NOMO-1 treated with dmso at 0.1 percent for 144 hours (cell line): ENCODE data around the gene MAP6.
A peak's percentile ranks its signal among the peaks of the same experiment; 100 is the strongest.

ENCODE experiments used
- DNase-seq: peaks from one replicate; lab custom pipeline; 2025; ENCODE audit not compliant: unreplicated experiment; lab: John Stamatoyannopoulos, UW

MAP6 gene

DNA sequence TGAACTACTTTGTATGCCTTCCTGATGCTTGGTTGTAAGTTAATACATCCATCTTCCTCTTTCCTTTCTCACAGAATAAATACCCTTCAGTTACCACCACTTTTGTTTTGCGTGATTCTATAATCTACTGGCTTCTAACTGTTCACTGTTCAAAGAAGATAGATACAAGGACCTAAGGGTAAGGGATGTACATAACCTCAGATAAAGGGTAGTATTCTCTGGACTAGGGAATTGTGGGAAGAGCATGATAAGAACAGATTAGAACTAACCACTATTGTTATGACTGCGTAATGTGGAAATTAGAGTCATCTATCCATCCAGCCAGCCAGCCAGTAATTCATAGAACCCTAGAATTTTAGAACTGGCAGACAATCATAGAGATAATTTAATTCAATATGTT lies 36.4 kb downstream of the MAP6 start:
- no peak for DNase-seq

DNA sequence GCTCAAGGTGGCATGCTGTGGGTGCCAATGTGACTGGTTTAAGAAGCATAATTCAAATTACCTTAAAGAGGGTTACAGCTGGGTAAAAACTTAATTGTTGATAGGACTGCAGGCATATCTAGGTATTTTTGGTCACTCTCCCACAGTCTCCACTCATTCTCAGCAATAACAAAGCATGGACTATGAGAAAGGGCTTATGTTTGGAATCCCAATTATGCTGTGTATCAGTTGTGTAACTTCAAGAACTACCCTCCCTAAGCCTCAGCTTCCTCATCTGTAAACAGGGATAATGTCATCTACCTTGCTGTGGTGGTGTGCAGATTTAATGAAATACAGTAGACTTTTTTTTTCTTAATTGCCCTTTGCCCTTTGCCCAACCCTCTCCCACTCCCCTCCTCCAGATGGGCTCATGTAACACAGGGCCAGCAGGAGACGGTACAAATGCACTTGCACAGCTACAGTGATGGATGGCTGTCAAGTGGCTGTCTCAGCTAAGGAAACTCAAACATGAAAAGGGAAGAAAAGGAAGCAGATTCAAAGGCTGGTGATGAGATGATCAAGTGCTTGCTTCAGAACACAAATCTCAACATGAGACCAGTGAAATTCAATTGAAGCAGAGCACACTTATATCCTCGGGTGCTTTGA lies 37.6 kb downstream of the MAP6 start:
- DNase-seq = no peak

DNA sequence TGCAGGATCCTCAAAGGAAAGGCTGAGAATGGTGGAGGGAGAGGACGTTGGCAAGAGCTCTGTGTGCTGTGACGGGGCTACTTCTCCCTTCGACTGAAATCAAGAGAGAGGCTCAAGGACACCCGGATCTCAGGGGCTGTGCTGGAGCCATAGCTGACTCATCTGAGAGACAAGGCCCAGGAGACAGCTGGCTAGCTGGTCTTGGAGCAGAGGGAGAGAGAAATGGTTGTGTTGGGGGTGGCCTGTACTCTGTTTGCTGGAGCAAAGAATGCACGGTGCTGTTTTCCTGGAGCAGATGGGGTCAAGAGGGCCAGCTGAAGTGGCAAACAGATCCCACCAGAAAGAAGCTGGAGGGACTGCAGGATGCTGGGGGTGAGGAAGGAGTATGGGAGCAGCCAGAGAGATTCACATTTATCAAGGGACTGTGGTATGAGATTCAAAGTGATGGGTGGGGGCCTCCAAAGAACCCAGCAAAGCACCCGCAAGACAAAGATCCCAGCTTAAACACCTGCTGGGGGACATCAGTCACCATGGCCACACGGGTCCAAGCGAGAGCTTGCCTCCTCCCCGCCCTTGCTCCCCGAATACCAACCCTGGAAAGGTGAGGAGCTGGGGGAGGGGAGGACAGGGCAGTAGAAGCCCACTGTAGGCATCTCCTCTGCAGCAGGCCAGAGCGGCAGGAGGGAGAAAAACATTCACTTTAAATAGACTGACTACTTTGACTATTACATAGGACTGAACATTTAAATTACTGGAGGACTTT lies 40.8 kb downstream of the MAP6 start:
- DNase-seq = no peak

DNA sequence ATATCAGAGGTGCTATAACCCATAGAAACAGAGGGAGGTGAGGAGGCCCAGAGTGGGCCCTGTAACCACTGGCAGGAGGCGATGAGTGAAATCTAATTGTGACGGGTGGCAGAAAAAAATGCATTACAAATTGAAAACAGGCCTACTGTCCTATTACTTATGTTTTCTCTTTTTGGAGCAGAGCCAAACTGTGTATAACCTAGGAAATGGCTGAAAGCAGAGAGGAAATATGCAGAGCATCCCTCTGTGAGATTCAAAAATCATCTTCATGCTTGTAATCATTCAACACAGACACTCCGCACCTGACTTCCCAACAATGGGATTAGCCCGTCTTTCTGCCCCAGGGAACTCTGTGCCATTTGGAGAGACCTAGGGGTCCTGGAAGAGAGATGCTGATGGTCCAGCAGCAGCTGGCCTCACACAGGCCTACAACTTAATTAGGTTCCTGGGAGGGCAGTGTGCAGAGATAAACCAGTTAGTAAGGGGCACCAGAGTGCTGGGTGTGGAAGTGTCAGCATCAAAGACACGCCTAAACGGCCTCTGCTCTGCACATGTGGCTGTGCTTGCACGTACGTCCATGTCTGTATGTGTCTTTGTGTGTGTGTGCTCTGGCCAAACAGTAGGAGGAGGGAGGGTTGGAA lies 41.8 kb downstream of the MAP6 start:
- no peak for DNase-seq

DNA sequence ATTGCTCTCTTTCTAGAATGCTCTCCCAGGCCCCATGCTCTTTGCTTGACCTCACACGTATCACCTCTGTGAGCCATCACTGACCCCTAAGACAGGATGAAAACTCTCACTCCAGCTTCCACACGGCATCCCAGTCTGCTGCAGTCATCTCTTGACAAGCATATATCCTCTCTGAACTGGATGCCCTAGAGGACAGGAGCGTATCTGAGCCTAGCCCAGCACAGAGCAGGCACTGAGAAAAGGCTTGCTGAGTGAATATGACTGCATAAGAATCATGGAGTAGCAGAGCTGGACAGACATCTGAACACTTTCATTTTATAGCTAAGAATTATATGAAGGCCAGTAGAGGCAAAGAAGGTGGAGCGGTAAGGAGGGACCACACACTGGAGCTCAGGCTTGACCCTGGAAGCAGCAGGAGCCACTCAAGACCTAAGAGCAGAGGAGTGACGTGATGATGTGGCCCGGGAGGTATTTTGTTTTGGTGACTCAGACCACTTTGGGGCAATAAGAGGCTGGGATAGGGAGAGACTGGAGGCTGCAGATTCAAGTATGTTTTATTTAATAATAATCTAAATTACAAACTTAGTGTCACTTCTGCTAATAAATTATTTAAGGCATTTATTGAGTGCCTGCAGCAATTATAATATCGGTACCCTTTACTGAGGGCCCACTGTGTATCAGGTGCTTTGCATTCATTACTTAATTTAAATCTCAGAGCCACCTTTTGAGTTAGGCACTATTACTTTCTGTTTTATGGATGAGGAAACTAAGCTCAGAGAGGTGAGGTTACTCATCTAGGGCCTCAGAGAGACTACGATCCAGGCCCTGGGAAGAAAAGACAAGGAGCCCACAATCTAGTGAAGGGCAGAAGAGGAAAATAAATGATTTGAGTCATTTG lies 42.6 kb downstream of the MAP6 start:
- no peak for DNase-seq

DNA sequence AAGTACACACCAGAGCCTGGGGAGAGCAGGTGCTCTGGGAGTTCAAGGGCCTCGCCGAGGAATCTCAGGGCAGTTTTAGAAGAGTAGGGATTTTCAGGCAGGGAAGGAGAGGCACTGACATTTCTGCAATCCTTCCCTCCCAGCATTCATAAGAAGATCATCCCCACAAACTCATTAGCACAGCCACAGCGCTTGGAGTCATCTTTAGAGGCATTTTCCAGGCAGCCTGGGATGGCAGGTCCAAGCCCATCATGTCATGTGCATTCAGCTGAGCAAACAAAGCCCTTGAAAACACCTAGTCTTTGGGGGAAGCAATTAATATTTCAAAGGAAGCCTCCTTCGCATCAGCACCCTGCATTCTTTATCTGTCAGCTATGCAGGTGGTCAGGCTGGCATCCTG lies 43.8 kb downstream of the MAP6 start:
- DNase-seq = no peak

DNA sequence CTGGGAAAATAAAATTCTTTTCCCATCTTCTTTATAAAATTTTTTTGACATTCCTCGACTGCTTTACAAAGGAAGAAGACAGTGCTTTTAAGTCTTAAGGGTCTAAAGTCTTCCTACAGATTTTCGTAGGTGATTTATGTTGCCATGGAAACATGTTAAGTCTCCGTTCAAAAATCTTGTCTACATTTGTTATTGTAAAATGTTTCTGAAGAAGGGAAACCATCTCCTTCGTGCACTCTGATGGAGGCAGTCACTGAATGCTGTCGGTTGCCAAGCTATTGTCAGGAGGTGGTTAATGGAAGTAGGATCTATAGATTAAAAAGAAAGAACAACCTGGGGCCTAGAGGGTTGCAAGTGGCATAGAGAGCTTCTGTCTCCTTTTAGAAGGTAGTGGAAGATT lies 52.6 kb downstream of the MAP6 start:
- DNase-seq = no peak

DNA sequence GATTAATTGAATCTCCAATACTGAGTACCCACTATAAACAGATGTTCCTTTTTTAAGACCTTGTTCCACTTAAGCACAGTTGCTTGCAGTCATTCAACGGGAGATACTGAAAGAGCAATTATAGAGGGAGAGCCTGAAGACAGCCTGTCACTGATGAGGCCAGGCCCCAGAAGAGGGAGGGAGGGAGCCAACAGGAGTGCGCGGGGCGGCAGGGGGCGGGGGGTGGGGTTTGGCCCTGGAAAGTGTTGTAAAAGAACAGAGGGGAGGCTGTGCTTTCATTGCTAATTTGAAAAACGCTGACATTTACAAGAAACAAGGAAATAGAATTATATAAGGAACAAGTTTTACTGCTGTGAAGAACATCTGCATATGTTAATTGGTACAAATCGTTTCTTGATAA lies 53.1 kb downstream of the MAP6 start:
- DNase-seq = no peak

DNA sequence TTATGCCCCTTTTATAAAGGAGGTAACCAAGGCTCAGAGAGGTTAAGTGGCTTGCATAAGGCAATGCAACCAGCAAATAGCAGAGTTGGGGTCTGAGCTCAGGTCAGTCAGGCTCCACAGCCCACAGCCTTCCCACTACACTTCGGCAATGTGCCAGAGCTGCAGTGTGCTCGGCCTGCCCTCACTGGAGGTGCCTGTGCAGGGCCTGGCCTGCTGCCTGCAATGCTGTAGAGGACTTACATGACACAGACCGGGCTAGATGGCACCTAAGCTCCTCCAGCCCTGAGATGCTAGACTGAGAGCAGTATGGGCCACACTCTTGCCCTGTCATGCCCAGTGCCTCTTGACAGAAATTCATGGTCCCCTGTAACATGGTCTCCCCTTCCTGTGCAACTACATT lies 57.0 kb downstream of the MAP6 start:
- no peak for DNase-seq

DNA sequence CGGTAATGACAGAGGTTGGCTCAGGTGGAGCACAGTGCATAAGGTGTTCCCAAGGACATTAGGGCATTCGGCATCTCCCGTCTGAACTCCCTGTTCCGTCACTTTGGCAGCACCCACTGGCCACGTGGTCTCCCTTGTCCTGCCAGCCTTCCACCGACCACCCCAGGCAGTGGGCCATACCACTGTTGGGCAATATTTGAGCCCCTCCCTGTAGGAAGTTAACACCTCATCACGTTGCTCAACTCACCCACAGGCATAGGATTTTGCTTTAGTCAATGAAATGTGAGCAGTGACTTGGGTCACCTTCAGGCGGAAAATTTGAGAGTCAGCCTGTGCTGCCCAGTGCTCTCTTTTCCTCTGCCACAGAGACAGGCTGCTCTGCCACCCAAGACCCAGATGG lies 62.7 kb downstream of the MAP6 start:
- no peak for DNase-seq

DNA sequence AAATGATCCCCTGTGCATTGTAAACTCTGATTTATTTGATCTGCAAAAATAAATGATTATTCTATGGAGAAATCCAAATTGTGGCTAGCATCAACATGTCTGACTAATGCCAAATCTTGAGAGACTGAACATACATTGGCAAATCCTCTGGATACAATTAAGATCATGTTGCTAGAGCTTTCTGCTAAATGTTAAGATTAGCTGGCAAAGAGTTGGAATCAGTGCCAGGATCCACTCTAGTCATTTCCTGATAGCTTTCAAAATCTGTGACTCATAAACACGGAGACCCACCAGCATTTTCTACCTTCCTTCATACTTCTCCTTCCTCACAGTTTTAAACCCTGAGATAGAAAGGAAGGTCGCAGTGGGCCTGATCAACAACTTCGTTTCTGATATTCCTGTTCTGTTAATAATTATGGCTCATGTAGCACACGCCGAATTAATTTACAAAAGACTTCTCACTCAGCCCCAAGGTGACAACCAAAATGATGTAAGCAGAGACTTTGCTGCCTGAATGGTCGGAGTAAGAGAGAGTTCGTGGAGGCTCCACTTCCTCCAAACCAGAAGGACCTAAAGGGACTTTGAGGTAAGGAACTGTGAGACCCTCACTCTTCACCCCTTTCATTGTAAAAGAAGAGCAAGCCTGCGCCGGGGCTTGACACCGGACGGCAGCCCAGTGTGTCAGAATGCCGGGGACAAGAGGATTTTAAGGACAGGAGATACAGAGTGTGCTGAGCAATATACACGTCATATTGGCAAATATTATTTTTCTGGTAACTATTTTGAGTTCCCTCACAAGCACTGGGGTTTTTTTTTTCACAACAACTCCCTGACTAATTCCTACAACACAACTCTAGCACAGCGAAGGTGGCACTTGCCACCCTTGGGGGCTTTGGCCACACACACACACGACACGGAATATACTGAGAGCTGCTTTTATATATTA lies 64.8 kb downstream of the MAP6 start:
- DNase-seq = no peak

DNA sequence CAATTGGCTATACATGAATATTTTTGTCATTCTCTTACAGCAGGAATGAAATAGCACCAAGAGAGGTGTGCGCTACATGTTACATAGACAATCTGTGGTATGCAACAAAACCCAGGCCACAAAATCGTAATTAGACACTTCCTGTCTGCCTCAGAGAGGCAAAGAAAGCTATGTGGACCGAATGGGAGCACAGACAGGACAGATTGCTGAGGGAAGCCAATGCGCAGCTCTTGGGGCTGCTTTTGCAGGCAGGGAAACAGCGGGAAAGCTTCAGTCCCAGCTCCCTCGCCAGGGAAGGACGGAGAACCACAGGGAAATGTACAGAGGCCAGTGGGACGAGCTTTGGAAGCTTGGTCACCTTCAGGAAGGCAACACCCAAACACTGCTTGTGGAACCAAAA lies 65.9 kb downstream of the MAP6 start:
- peak; percentile 38 for DNase-seq

DNA sequence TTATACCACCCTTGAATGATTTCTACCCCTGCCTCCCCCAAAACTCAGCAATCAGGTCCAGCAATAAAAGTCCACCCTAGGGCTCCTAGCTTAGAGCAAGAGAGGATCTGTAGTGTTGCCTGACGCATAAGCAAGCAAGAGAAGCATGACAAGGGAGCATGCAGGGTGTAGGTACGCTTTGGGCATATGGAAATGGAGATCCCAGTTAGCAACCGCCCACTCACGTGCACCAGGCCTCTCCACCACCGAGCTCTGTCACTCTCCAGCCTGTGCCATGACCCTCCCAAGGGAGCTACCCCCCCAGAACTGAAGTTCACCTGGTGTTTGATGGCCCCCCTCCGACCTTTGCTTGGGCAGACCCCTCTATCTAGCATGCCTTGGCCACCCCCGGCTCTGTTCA lies 67.3 kb downstream of the MAP6 start:
- no peak for DNase-seq

DNA sequence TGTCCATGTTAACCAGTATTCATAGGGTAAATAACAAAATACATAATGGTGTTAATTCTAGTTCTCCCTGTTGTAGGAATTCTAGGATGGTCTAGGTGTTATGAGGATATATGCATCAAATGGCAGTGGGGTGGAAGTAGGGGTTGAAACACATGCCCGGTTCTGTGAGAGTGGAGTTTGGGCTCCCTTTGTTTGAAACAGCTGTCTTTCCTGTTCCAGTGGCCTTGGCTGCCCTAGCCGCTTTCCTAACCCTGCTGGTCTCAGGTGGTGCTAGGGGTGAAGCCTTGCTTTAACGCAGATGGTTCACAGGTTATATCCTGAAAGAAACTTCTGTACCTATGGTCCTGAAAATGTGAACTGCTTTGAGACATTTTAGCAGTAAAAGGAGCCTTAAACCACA lies 68.5 kb downstream of the MAP6 start:
- DNase-seq = no peak

DNA sequence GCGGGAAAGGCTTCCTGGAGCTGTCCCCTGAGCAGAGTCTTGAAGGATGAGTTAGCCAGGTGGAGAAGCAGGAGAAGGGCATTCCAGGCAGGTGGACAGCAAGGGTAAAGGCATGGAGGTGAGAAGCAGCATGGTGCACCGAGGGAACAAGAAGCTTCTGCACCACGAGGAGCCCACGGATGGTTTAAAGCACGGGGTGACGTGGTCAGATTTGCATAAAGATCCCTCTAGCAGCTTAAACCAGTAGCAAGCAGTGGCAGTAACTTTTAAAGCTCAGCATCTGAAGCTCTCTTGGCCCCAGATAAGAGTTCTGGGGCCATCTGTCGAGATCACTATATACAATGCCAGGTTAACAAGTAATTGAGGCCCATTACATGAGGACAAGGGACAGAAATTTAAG lies 69.9 kb downstream of the MAP6 start:
- DNase-seq = no peak

DNA sequence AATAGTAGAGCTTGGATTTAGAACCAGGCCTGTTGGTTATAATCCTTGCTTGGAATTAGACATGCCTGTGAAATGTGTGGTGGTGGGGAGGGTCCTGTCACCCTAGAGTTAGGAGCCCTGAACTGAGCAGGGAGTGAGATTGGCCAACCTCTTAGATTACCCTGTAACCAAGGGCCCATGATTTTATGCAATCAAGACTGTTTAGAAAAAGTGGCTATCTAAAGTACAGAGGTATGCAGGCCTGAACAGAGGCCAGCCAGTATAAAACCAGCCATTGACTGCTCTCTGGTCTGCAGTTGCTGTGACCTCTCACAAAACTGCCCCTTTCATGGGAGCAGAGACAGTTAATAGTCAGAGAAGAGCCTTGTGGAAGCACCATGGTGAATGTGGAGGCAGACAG lies 70.6 kb downstream of the MAP6 start:
- no peak for DNase-seq

DNA sequence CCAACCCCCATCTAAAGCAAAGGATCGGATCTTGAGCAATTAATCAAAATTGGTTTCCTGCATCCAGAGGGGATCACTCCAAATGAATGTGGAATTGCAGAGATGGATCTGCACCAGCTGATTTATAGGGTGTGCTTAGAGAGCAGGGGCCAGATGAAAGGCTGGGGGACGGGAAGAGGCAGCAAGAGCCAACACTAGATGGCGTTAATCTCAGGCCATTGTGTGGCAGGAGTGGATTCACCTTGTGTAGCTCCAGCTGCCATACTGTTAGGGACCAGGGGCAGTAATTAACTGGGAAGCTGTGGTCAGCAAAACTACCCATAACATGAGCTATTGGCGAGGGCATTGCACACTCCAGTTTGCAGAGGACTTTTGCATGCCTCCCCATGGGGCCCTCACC lies 71.2 kb downstream of the MAP6 start:
- DNase-seq = no peak

DNA sequence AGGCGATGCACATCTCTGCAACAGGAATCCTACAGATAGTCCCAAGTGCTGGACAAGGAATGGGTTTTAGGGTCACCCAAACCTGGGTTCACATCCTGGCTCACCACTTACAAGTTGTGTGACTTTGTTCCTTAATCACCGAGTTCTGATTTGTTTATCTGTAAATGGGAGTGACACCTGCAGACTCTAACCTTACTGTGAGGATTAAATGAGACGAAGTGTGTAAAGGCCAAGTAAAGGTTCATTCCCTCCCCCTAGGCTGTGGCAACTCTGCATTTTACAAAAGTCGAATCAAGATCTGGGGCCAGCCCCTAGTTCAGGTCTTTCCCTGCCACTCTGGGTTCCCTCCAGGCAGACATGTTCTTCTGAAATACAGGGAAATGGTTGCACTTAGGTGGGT lies 71.9 kb downstream of the MAP6 start:
- no peak for DNase-seq

DNA sequence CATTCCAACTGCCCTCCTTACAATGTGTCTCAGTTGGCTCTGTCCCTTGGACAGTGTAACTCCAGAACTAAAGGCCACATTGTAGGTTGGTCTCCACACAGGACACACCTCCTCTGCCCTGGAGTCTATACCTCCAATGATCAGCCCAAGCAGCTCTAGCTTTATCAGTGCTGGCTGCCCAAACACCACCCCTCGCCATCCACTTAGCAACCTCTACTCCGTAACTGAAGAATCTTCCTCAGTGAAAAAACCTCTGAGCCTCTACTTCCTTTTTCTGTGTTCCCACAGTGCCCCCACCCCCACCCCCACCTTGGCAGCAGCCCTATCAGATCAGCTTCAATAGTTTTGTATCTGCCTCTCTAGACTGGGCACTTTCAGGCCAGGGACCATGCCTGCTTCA lies 73.4 kb downstream of the MAP6 start:
- no peak for DNase-seq

DNA sequence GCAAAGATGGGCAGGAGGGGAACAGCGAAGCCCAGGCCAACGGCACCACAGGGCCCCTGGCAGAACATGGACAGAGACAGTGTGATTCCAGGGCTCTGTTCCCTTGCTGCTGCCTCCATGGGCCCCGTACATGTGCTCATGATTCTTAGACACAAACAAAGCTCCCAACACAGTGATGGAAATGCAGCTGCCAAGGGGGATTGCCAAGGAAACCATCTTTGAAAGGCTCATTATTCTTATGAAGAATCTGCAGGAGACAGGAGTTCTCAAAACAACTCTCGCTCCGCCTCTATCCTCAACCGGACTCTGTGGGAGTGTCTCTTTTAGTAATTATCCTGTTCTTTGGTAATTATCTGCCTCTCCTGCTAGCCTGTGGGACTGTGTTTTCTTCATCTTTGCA lies 74.6 kb downstream of the MAP6 start:
- DNase-seq = no peak
